Hepatocyte (in vitro differentiated cells): ENCODE measurements around the gene WT1. TPM values are rescaled to one million over a fixed set of nuclear protein-coding genes. Genes with fewer than 3 reads are reported as not detected.

Source experiments
- DNase-seq: peaks from one replicate; pipeline ENCODE4 v3.0.0-alpha.2; 2016; ENCODE audit warnings: low spot score
- H2AFZ ChIP-seq: fragments of 200-600 bp; sonication (generic); 2 replicates; pipeline ENCODE4 v1.6.0; 2016; ENCODE audit warnings: antibody characterized with exemption, mild to moderate bottlenecking
- H3K27ac ChIP-seq: fragments of 200-600 bp; sonication (generic); 2 replicates; pipeline ENCODE4 v1.5.1; 2016; ENCODE audit warnings: mild to moderate bottlenecking
- H3K27me3 ChIP-seq: fragments of 200-600 bp; sonication (generic); 2 replicates; pipeline ENCODE4 v1.6.1; 2016
- H3K36me3 ChIP-seq: fragments of 200-600 bp; sonication (generic); replicated peaks from 2 replicates; pipeline ENCODE4 v1.5.1; 2016; ENCODE audit warnings: low read depth; ENCODE audit not compliant: insufficient read depth
- H3K4me1 ChIP-seq: fragments of 200-600 bp; sonication (generic); 2 replicates; pipeline ENCODE4 v1.5.1; 2016; ENCODE audit warnings: mild to moderate bottlenecking, moderate library complexity; ENCODE audit not compliant: insufficient read depth
- H3K4me2 ChIP-seq: fragments of 200-600 bp; sonication (generic); 2 replicates; pipeline ENCODE4 v1.6.0; 2016
- H3K4me3 ChIP-seq: fragments of 200-600 bp; sonication (generic); 2 replicates; pipeline ENCODE4 v1.5.1; 2016; ENCODE audit warnings: mild to moderate bottlenecking
- H3K79me2 ChIP-seq: fragments of 200-600 bp; sonication (generic); 2 replicates; pipeline ENCODE4 v1.6.0; 2017; ENCODE audit warnings: mild to moderate bottlenecking
- H3K9me2 ChIP-seq: fragments of 200-600 bp; sonication (generic); replicated peaks from 2 replicates; pipeline ENCODE4 v1.6.0; 2017; ENCODE audit warnings: mild to moderate bottlenecking; ENCODE audit not compliant: insufficient read depth
- H3K9me3 ChIP-seq: fragments of 200-600 bp; sonication (generic); 2 replicates; pipeline ENCODE4 v1.5.1; 2016; ENCODE audit warnings: low read depth, mild to moderate bottlenecking
- H4K20me1 ChIP-seq: fragments of 200-600 bp; sonication (generic); 2 replicates; pipeline ENCODE4 v1.6.0; 2016; ENCODE audit warnings: mild to moderate bottlenecking; ENCODE audit not compliant: insufficient read depth, poor library complexity, severe bottlenecking
- CTCF ChIP-seq: fragments of 200-600 bp; sonication (generic); IDR thresholded peaks from 2 replicates; pipeline ENCODE4 v1.5.1; 2016; ENCODE audit warnings: antibody characterized with exemption, mild to moderate bottlenecking; ENCODE audit not compliant: poor library complexity
- EZH2 ChIP-seq: fragments of 200-600 bp; sonication (generic); IDR thresholded peaks from 2 replicates; pipeline ENCODE4 v1.6.1; 2016; ENCODE audit warnings: antibody characterized with exemption, mild to moderate bottlenecking, borderline replicate concordance
- EZH2phosphoT487 ChIP-seq: fragments of 200-600 bp; sonication (generic); IDR thresholded peaks from one replicate; pipeline ENCODE4 v1.6.1; 2018; ENCODE audit warnings: antibody characterized with exemption, mild to moderate bottlenecking, low read depth, moderate library complexity; ENCODE audit not compliant: unreplicated experiment, severe bottlenecking
- WGBS: methylation state at CpG from one replicate; pipeline ENCODE4 v1.1.6; 2016; ENCODE audit warnings: low lambda C conversion rate; ENCODE audit errors: missing lambda C conversion rate; 5-methylcytosine and 5-hydroxymethylcytosine counted together
- polyA plus RNA-seq: library from polyadenylated mRNA; unstranded; fragments of >200 nt; fragmentation: Nextera tagmentation; extraction: Ambion mirVana; gene quantifications from 2 replicates; pipeline ENCODE4 v1.2.1, GENCODE V29; 2016
- total RNA-seq: library from RNA; depleted of rRNA; stranded (reverse); fragments of >200 nt; gene quantifications from 2 replicates; pipeline ENCODE4 v1.2.3, GENCODE V29; 2014

The WT1 gene
- total and polyA plus RNA-seq, 2 experiments from 2014 or later: 0.37 to 0.47 TPM

DNA sequence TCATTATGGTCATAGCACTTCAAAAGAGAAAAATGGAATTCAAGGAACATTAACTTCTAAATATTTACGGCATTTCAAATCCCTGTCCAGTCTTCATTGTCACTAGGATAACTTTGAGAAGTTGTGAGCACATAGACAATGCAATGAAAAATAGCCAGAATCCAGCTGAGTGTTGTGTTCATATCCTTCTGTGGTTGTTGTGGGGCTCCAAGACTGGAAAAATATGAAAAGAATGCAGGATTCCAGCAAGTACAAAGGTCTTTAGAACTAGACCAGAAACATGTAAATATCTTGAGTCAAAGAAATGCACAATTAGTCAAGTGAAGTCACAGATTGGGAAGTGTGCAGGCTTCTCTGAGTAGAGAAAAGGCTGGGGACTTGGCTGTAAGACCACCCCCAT lies 68.7 kb downstream of the WT1 start:
- Histone ChIP-seq H3K79me2 (no peaks in the 10 kb centered on the region), H3K36me3 (no peaks in the 10 kb centered on the region), H2AFZ (no peak overlapping the region), H4K20me1 (no peaks in the 10 kb centered on the region), H3K4me3 (no peak overlapping the region), H3K9me3 (no peaks in the 10 kb centered on the region), H3K27ac (peak overlapping the region; percentile 25), H3K4me2 (no peak overlapping the region), H3K4me1 (peaks cover 3% of the 10 kb centered on the region), H3K27me3 (peaks cover 7% of the 10 kb centered on the region), H3K9me2 (no peaks in the 10 kb centered on the region)
- DNase-seq: no peak
- TF ChIP-seq EZH2phosphoT487 (no peak), EZH2 (no peak), CTCF (no peak)
- WGBS: 82% methylated on average over 1 of the region's 1 CpG

DNA sequence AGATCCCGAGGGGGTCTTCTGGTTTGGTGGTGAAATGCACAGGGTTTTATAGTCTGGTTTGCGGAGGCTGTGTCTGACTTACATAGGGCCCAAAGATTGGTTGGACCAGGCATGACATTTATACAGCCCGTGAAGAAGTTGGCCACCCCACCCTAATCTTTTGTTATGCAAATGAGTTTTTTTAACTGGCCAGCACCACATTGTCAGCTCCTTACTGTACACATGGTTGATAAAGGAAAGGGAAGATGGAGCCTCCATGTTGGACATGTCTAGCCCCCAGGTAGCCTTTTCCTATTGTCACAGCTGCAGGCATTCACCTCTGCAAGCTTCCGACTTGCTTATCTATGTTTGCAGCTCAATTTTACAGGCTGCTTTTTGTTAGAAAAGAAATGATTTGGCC lies 70.1 kb downstream of the WT1 start:
- Histone ChIP-seq H3K4me3 (no peak overlapping the region), H3K27ac (no peak overlapping the region), H3K79me2 (no peaks in the 10 kb centered on the region), H3K9me3 (no peaks in the 10 kb centered on the region), H3K4me2 (no peak overlapping the region), H3K9me2 (no peaks in the 10 kb centered on the region), H4K20me1 (no peaks in the 10 kb centered on the region), H3K4me1 (peaks cover 3% of the 10 kb centered on the region), H2AFZ (no peak overlapping the region), H3K27me3 (peaks cover 10% of the 10 kb centered on the region), H3K36me3 (no peaks in the 10 kb centered on the region)
- no peak for DNase-seq
- TF ChIP-seq EZH2phosphoT487: no peak
- no peak for TF ChIP-seq EZH2
- TF ChIP-seq CTCF: no peak
- 80% methylated on average over 4 of the region's 4 CpGs for WGBS

GRCh38 chr11:32358729-32359128 lies 76.6 kb downstream of the WT1 start:
- peak overlapping the region; percentile 48 for H3K4me2 ChIP-seq
- WGBS: 18% methylated on average over 13 of the region's 13 CpGs
- H3K9me2 ChIP-seq: no peaks in the 10 kb centered on the region

More at GRCh38 chr11:32358729-32359128, 76.6 kb downstream of the WT1 start:
- Histone ChIP-seq H3K79me2 (no peaks in the 10 kb centered on the region), H4K20me1 (no peaks in the 10 kb centered on the region), H3K4me3 (no peak overlapping the region), H3K27me3 (peaks cover 21% of the 10 kb centered on the region), H3K36me3 (no peaks in the 10 kb centered on the region), H3K4me1 (no peaks in the 10 kb centered on the region), H2AFZ (no peak overlapping the region), H3K27ac (no peak overlapping the region), H3K9me3 (no peaks in the 10 kb centered on the region)
- no peak for TF ChIP-seq CTCF
- no peak for TF ChIP-seq EZH2
- no peak for TF ChIP-seq EZH2phosphoT487
- peak; percentile 45 for DNase-seq
